Medulla oblongata (tissue), 1 donor: Measurements from ENCODE around the gene MACF1.
A peak's percentile ranks its signal among the peaks of the same experiment; 100 is the strongest.

ENCODE experiments used
- DNase-seq: peaks from one replicate; pipeline ENCODE4 v3.0.0-alpha.2; 2015; ENCODE audit errors: extremely low spot score

The MACF1 gene

GRCh38 chr1:39214714-39214997, 10.2 kb downstream of the MACF1 start:
- peak; percentile 43 for DNase-seq

DNA sequence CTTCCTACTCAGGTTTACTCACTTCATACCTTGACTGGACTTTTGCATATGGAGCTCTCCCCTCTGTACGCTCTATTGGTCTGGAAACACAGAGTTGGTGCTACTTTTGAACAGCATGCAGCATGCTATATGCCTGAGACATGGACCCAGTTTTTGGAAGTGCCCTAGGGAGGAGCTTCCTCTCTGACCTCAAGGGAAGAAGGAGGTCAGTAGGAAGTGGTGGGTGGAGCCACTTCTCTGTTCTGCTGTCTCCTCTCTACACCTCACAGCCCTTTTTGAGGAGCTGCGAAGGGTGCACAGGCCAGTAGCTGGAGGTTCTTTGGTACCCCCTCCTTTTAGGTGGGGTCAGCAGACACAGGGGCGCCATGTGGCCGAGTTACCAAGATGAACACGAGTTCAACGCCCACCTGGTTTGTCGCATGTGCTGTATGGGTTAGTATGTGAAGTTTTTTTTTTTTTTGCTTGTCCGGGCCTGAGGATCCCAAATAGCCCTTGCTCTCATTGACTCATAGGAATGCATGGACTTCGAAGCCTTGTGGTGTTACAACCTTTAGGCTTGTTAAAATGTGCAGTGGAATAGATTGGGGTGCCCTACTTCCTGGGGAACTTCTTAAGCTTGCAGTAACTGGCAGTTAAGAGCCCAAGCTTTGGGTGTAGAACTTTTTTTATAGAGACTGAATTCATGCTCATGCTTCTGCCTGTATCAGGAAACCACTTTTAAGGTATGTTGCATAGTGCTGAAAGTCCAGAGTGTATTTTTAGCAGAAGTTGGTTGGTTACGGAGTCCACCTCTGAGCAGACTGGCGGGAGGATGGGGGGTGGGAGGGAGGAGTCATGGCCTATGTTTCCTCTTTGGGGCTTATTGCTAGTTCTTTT, 10.7 kb downstream of the MACF1 start:
- DNase-seq: peak; percentile 65

DNA sequence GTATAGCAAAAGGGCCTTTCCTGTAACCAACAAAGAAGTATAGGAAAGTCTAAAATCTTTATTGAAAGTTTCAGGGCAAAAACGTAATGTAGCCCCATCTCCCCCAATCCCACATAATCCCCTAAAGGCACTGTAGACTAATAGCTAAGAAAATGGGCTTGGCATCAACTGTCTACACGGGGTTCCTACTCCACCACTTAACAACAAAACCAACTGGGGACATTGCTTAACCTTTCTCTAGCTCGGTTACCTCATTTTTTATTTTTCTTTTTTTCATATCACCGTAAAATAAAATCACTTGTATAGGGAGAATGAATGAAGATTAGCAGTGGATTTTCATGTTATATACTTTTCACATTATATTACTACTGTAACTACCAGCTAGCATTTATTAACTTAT, 12.3 kb downstream of the MACF1 start:
- DNase-seq: no peak

GRCh38 chr1:39220891-39221870, 16.7 kb downstream of the MACF1 start:
- DNase-seq: no peak

- no peak for DNase-seq
Observed at GRCh38 chr1:39224295-39224829, 19.9 kb downstream of the MACF1 start.

DNA sequence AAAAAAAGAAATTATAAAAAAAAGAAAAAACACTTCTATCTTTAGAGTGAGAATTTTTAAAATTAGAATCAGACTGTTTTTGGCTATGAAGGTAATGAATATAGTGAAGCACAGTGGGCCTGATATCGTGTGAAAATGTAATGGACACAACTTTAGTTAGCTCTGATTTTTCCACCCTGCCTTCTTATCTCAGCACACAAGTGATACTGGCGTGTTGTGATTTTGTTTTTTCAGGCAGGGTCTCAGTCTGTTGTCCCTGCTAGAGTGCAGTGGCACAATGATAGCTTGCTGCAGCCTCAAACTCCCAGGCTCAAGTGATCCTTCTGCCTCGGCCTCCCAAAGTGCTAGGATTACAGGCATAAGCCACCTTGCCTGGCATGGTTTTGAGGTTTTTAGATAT, 22.3 kb downstream of the MACF1 start:
- no peak for DNase-seq

GRCh38 chr1:39228252-39228651, 23.8 kb downstream of the MACF1 start:
- DNase-seq: no peak

GRCh38 chr1:39229504-39229903, 25.0 kb downstream of the MACF1 start:
- DNase-seq: no peak

- peak; percentile 73 for DNase-seq
Observed at GRCh38 chr1:39230261-39231190, 26.0 kb downstream of the MACF1 start.

- no peak for DNase-seq
Observed at GRCh38 chr1:39236971-39237370, 32.5 kb downstream of the MACF1 start.

- DNase-seq: peak; percentile 88
Observed at GRCh38 chr1:39238476-39238875, 34.0 kb downstream of the MACF1 start.

GRCh38 chr1:39239968-39240367, 35.5 kb downstream of the MACF1 start:
- DNase-seq: no peak

DNA sequence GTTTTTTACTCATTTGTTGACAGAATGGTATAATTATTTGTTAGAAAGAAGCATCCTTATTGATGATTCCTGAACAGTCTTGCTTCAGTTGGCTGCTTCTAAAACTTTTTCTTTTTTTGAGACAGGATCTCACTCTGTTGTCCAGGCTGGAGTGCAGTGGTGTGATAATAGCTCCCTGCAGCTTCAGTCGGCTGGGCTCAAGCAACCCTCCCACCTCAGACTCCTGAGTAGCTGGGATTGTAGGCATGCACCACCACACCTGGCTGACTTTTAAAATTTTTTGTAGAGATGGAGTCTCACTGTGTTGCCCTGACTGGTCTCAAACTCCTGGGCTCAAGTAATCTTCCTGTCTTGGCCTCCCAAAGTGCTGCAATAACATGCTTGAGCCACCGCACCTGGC, 38.8 kb downstream of the MACF1 start:
- DNase-seq: no peak

- DNase-seq: no peak
Observed at GRCh38 chr1:39250460-39251240, 46.2 kb downstream of the MACF1 start.

DNA sequence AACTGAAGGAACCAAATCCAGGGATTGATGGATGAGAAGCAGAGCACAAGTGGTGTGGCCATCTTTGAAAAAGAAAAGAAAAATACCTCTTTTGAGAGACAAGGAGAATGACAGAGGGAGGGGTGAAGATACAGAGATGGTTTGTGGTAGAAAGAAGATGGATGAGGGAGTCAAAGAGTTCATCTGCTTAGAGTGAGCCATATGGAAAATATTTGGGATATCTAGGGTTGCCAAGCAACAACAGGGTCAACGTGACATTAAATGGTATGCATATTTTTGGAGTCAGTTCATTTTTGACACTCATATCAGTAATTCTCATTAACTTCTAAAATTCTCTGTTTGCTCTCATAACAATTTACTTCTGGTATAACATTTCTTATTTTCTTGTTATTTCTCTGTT, 50.7 kb downstream of the MACF1 start:
- DNase-seq: no peak

DNA sequence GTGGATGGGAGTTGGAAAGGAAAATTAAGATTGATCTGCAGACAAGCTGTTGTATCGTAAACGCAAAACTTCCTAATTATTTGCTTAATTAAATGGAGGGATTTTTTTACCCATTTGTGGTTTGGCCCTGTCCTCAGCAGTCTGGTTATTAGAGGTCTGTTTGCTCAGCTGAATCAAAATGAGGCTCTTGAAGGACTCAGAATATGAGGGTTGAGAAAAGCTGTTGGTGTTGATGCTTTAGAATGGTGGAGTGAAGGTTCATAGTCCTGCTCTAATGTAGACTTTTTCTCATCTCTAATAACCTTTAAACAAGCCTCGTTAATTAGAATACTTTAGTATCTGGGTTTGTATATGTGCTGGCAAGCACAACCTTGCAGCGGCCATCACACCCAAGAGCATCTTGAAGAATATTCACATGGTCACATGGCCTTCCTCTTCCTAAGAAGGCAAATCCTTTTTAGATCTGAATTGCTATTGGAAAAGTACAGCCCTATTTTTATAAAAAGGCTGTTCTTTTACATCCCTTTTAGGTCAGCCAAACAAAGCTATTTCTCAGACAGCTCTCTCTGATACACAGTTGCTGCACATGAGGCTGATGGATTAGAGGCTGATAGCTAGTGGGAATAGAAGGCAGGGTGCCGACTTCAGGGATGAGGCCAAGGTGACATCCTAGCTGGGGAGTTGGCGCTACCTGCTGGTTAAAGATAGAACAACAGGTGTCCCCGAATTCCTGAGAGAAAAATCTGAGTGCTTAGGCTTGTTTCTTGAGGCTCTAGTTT, 53.8 kb downstream of the MACF1 start:
- DNase-seq: peak; percentile 83

DNA sequence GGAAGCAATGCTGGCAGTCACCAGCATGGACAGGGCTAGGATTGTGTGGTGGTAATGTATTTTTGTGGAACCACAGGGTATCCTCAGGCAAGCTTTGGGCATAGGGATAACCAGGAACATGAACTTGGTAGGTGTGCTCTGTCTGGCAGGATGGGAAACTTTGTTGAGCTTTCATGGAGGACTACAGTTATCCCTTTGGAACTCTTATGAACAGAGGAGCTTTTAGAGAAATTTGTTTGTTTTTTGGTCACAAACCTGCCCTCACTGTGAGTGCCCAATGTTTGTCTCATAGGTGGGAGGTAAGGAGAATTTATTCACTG, 54.4 kb downstream of the MACF1 start:
- DNase-seq: no peak

GRCh38 chr1:39261712-39262221, 57.3 kb downstream of the MACF1 start:
- DNase-seq: no peak

DNA sequence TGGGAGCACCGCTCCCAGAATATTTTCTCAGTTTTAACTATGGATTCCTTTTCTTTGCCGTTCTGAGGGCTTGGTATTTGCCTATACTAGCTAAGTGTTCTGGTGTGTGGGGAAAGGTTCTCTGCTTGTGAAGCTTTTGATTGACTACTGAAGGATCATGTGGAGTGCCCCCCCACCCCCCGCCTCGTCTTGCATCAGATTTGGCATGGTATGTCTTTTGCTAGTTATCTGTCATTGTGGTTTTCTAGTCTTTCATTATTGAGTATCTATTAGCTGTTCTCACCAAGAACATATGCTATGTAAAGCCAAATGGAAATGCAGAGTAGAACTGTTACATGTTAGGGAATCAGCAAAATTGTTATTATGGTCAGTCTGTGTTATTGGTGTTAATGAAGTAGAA, 58.3 kb downstream of the MACF1 start:
- no peak for DNase-seq

DNA sequence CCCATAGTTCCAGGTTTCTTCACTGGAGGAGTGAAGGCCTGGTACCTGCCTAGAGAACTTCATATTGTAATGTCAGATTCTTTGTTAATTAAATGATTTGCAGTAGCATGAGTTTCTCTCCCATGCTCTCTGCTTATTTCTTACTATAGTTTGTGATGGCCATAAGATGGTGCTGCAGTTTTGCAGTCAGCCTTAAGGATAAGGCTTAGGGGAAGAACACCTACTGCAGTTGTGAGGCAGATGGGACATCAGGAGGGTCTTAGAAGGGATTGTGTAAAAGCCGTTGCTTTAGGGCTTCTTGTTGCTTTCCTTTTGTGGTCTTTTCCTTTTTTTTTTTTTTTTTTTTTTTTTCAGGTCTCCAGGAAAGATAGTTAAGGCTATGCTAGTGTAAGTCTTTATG, 61.8 kb downstream of the MACF1 start:
- peak; percentile 48 for DNase-seq
